ENCODE measurements around the gene ADARB2. TPM values are rescaled to one million over a fixed set of nuclear protein-coding genes. Genes with fewer than 3 reads are reported as not detected.

ADARB2 gene
- total and polyA plus RNA-seq, 2 experiments from 2014 or later, result 2.0 to 5.0 TPM

DNA sequence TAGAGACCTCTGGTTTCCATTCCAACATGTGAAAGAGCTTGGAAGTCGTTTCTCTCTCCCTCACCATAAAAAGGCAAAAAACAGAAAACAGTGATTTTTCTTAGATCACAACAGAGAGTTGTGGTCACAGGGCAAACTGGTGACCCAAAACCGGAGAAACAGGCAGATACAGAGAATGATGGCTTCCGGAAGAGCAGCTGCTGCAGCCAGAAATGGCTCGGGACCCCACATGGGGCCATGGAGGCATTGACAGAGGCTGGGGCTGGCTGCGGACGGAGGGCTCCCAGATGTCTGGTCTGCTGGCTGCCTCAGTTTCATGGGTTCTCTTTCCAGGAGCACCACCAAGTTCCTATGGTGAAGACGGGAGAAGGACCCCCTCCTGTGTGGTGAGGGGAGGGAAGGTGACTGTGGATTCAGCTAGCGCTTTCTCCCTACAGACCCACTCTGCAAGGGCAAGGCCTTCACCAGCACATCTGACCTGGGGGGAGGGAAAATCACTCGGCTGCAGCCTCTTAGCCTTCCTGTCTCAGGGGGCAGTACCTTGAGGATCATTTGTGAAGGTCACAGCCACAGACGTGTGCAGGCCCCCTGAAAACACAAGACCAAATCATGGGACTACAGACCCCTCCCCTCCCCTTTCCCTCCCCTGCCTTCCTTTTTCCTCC lies 599.7 kb downstream of the ADARB2 start (continued):
- TF ChIP-seq, protein P1, sequence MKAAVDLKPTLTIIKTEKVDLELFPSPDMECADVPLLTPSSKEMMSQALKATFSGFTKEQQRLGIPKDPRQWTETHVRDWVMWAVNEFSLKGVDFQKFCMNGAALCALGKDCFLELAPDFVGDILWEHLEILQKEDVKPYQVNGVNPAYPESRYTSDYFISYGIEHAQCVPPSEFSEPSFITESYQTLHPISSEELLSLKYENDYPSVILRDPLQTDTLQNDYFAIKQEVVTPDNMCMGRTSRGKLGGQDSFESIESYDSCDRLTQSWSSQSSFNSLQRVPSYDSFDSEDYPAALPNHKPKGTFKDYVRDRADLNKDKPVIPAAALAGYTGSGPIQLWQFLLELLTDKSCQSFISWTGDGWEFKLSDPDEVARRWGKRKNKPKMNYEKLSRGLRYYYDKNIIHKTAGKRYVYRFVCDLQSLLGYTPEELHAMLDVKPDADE (IDR thresholded peaks at IDR 0.05), result no peak
- TF ChIP-seq ZNF114 (CRISPR knock-in tag; IDR thresholded peaks at IDR 0.05) (no peak), REST (IDR thresholded peaks at IDR 0.05; ENCODE audit: unreplicated experiment) (no peak), POLR2AphosphoS5 (IDR thresholded peaks at IDR 0.05; ENCODE audit: low read depth) (no peak), NANOG (IDR thresholded peaks at IDR 0.05; ENCODE audit: borderline replicate concordance) (no peak), STAT1 (IDR thresholded peaks at IDR 0.05; ENCODE audit: unreplicated experiment) (no peak), JUNB (IDR thresholded peaks at IDR 0.05; ENCODE audit: unreplicated experiment) (no peak), ZNF331 (CRISPR knock-in tag; IDR thresholded peaks at IDR 0.05; ENCODE audit: low read depth) (no peak), EZH2 (IDR thresholded peaks at IDR 0.05; ENCODE audit: low read depth, unreplicated experiment) (no peak)

GRCh38 chr10:1136268-1136667 lies 601.1 kb downstream of the ADARB2 start:
- Histone ChIP-seq H3K4me1 (ENCODE audit: insufficient read depth) (no peaks in the 10 kb centered on the region), H2AFZ (no peak overlapping the region), H3K4me3 (no peak overlapping the region), H3K36me3 (ENCODE audit: insufficient read depth) (no peaks in the 10 kb centered on the region), H3K4me2 (no peak overlapping the region), H4K20me1 (replicated peaks; ENCODE audit: insufficient read depth) (no peaks in the 10 kb centered on the region), H3K79me2 (replicated peaks; ENCODE audit: insufficient read depth) (no peaks in the 10 kb centered on the region), H3K27ac (ENCODE audit: low read depth) (no peak overlapping the region), H3K27me3 (ENCODE audit: insufficient read depth) (no peaks in the 10 kb centered on the region), H3F3A (replicated peaks; ENCODE audit: low read depth) (no peaks in the 10 kb centered on the region), H3K9me2 (ENCODE audit: insufficient read depth) (0 out of 2 replicates have a peak, but pooled peaks cover 6% of the 10 kb centered on the region)
- Mint-ChIP-seq H3K36me3 (ENCODE audit: low read depth) (peaks cover 5% of the 10 kb centered on the region; the same call in 2 of the 3 replicates), H3K27ac (no peak overlapping the region), H3K4me3 (no peak overlapping the region), H3K9me3 (no peaks in the 10 kb centered on the region), H3K4me1 (peaks cover 6% of the 10 kb centered on the region; the same call in 2 of the 3 replicates), H3K27me3 (ENCODE audit: insufficient read depth, low read depth, poor library complexity) (no peaks in the 10 kb centered on the region)
- DNase-seq (ENCODE audit: low spot score) (no peak), ATAC-seq (no peak)
- TF ChIP-seq REST (IDR thresholded peaks at IDR 0.05; ENCODE audit: unreplicated experiment) (no peak), CTCF (conservative IDR thresholded peaks at IDR 0.05; ENCODE audit: low read depth in 2 of 2) (no peak), ZNF114 (CRISPR knock-in tag; IDR thresholded peaks at IDR 0.05) (no peak), STAT1 (IDR thresholded peaks at IDR 0.05; ENCODE audit: unreplicated experiment) (no peak), NANOG (IDR thresholded peaks at IDR 0.05; ENCODE audit: borderline replicate concordance) (no peak), EZH2phosphoT487 (IDR thresholded peaks at IDR 0.05; ENCODE audit: unreplicated experiment) (no peak), CREB1 (CRISPR knock-in tag; IDR thresholded peaks at IDR 0.05; ENCODE audit: low read depth) (no peak)
- TF ChIP-seq, protein P1 (IDR thresholded peaks at IDR 0.05), result no peak
